HG03159 (cell line): ENCODE results near the gene CASZ1.

ENCODE experiments used
- ATAC-seq: cut with Tn5 transposase; IDR thresholded peaks from one replicate; pipeline ENCODE4 v1.9.1; 2021; ENCODE audit warnings: mild to moderate bottlenecking, moderate library complexity; ENCODE audit not compliant: unreplicated experiment

CASZ1 gene

DNA sequence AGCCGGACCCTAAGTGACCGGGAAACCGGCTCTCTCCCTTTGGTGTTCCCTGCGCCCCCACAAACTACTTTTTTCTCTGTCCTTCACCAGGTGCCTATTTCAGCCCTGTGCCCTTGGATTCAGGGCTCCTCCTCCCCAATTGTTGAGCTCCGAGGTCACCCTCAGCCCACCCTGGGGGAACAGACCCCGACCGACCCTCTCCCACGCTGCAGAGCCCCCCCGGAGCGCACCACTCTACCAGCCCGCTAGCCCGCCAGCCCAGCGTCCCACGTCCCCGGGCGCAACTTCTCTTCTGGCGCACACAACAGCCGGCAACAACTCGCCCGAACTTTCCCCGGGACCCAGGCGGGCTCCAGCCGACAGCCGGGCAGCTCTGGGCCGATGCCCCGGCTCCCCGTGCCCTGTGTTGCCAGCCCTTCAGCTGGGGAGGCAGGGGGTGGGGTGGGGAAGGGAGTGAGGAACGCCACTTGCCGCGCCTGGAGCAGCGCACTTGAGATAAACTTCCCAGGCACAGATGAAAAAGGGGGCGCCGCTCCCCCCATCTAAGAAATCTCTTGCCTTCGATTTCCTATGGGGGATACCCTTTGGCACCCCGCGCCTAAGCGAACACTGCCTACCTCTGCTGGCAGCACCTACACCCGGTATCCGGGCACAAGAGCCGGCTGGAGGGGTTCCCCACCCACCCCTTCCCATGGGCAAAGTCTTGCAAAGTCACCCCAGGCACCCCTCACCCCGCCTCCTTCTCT, 997 bp downstream of the CASZ1 start:
- ATAC-seq = no peak

- no peak for ATAC-seq
These were observed 1.6 kb downstream of the CASZ1 start for GRCh38 chr1:10794724-10795275.

DNA sequence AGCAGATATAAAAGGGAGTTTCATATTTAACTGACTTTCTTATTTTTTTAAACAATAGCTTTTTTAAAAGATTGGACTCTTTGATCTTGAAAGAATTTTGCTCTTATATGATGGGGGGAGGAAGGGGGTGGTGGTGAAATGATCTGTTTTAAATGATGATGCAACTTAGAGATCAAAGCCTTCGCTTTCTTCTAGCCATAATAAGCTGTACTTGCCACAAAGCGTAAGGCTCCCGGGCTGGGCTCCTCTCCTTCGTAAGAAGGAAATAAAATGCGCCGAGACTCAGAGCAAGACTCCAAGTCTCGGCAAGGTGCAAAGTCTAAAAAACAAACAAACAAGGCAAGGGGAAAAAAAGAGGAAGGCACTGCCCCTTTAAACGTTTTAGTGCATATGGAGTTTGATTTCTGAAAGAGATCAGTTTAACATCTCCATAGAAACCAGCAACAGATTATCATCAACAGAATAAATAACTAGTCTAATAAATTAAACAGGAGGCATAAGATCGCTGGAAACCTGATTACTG, 3.3 kb downstream of the CASZ1 start:
- ATAC-seq = no peak

DNA sequence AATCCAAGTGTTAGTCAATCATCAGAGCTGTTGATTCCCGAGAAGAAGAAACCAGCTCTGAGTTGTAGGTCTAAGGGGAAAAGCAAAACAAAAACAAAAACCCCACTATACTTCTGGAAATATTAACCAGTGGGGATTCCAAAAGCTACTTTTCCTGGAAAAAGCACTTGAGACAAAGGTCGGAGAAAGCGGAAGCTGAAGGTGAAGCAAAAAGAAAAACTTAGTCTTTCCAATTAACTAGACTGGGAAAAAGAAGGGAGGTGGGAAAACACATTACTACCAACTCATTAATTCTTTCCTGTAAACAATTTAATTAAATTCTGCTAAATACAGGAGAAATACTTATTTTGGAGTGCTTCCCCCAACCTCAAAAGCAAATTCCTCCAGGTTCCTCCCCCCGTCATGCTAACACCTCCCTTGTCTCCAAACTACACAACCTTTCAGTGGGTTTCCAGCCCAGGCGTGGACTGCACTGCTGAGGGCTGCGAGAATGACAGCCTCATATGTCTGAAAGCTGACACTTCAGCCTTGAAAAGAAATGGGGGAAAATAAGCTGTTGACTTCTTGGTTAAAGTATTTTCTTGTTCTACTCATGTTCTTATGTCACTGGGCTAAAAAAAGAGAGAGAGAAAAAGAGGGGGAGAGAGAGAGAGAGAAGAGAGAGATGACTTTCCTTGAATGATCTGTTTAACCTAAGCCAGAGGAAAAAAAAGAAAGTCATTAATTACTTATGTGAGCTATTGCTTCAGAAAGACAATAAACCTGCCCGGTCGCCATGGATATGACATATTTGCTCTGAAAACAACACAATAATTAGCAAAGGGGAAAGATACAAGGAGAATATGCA, 5.1 kb downstream of the CASZ1 start:
- ATAC-seq = no peak

GRCh38 chr1:10789803-10790702, 6.4 kb downstream of the CASZ1 start:
- no peak for ATAC-seq

DNA sequence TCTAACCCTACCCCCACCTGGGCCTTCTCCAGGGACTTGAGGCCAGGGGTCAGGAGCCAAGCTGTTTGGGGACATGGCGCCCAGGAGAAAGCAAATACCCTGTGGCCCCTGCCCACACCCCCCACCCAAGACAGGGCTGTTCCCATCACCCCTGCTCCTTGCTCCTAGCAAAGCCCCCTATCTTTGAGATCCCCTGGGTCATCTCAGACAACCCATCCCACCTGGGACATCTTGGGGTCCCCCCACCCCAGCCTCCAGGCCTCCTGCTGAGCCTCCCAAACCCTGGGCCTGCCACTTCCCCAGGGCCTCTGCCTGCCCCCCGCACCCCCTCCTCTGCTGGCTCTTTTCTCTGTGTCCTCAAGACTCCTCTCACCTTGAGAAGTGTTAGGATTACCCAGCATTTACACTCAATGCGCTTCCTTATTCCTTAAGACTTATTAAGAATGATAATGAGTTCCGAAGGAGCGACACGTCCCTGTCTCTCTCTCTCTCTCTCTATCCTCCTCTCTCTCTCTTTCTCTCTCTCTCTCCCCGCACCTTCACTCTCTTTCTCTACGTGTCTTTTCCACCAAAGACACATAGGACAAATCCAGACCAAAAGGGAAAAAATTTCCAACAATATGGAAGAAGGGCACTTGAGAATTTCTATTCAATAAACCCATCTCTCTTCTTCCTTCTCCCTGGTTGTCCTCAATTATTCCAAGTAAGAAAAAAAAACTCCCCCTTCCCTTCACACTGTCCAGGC, 7.2 kb downstream of the CASZ1 start:
- no peak for ATAC-seq

DNA sequence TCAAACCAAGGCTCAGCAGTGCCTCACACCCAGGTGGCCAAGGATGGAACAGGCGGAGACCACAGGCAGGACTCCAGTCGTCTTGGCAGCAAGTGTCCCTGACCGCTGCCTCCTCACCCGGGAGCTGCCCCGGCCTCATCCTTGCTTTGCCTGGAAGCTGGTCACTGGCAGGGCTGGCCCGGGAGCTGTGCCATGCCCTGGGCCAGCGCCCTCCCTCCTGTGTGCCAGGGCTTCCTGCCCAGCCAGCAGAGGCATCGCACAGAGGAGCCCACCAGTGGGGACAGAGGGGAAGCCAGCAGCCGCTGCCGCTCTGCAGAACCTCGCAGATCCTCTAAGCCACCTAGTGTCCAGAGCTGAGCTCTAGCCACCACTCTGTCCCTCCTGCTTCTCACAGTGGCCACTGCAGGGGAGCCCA, 7.8 kb downstream of the CASZ1 start:
- ATAC-seq = no peak

DNA sequence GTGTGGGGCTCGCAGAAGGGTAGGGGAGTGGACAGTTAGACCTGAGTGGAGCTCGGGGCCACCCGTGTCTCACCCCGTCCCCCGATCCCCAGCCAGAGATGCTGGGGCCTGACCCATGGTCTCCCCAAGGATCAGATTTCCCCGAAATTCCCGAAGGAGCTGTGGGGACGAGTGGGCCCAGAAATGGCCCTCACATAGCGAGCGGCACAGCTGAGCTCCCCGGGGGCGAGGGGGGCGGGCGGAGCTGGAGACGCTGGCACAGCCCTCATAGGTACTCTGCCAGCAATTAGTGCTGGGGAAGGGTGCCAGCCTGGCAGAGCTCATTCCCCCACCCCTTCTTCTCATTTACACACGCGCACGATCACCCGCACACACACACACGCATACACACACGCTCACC, 9.2 kb downstream of the CASZ1 start:
- no peak for ATAC-seq

- ATAC-seq = no peak
These were observed 10.5 kb downstream of the CASZ1 start for GRCh38 chr1:10785728-10786638.

GRCh38 chr1:10784998-10785727, 11.3 kb downstream of the CASZ1 start:
- ATAC-seq = no peak

- ATAC-seq = no peak
These were observed 13.8 kb downstream of the CASZ1 start for GRCh38 chr1:10782491-10783244.

GRCh38 chr1:10781137-10781536, 15.3 kb downstream of the CASZ1 start:
- no peak for ATAC-seq

- ATAC-seq = no peak
These were observed 16.6 kb downstream of the CASZ1 start for GRCh38 chr1:10779841-10780240.

DNA sequence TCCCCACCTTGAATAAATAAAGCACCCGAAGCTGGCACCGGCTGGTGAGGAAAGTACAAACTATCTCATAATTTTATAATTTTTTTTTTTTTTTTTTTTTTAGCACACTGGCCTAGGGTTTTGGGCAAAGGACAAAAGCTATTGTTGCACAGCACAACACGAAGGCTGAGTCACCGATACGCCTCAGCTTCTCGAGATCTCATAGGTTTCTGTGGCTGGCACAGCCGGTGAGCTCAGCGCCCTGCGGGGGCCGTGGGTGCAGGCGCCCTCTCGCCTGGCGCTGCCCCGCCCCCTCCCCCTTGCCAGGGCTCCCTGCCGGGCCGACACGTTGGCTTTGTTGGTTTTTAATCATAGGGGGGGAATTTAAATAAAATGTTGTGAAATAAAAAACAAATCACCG, 17.2 kb downstream of the CASZ1 start:
- no peak for ATAC-seq

- ATAC-seq = no peak
These were observed 17.8 kb downstream of the CASZ1 start for GRCh38 chr1:10778640-10779039.

GRCh38 chr1:10777749-10778574, 18.5 kb downstream of the CASZ1 start:
- no peak for ATAC-seq
